Measurements from ENCODE around the gene ZFP1. TPM values are rescaled to one million over a fixed set of nuclear protein-coding genes. Genes with fewer than 3 reads are reported as not detected.
"Not testable (repeated sequence)": the region's sequence is repeated elsewhere in the genome, so short reads cannot be mapped to it uniquely, and the experiment has no call there.

ZFP1 gene
- total and polyA plus RNA-seq, 2 experiments from 2014 or later: 4.8 to 12.5 TPM

DNA sequence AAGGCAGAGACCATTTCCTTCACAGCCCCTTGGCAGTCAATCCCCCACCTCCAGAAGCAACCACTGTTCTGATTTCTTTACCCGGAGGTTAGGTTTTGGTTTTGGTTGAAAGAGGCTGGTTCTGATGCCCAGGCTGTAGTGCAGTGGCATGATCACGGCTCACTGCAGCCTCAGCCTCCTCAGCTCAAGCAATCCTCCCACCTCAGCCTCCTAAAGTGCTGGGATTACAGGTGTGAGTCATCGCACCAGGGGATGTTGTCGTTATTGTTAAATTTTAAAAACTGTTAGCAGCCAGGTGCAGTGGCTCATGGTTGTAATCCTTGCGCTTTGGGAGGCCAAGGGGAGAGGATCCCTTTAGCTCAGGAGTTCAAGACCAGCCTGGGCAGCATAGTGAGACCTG lies 61.6 kb downstream of the ZFP1 start:
- Histone ChIP-seq H3K4me3 (no peak overlapping the region), H2AFZ (no peak overlapping the region), H3K9me2 (ENCODE audit: insufficient read depth) (no peaks in the 10 kb centered on the region), H3K4me1 (ENCODE audit: insufficient read depth) (no peaks in the 10 kb centered on the region), H4K20me1 (replicated peaks; ENCODE audit: insufficient read depth) (0 out of 2 replicates have a peak, but pooled peaks cover 3% of the 10 kb centered on the region), H3K27ac (ENCODE audit: low read depth) (no peak overlapping the region), H3K36me3 (ENCODE audit: insufficient read depth) (no peaks in the 10 kb centered on the region), H3K27me3 (ENCODE audit: insufficient read depth) (no peaks in the 10 kb centered on the region), H3K79me2 (replicated peaks; ENCODE audit: insufficient read depth) (no peaks in the 10 kb centered on the region), H3F3A (replicated peaks; ENCODE audit: low read depth) (no peaks in the 10 kb centered on the region), H3K4me2 (no peak overlapping the region)
- Mint-ChIP-seq H3K9me3 (no peaks in the 10 kb centered on the region), H3K36me3 (ENCODE audit: low read depth) (no peaks in the 10 kb centered on the region), H3K4me1 (peaks cover 5% of the 10 kb centered on the region; the same call in 1 of the 3 replicates), H3K4me3 (no peak overlapping the region), H3K27me3 (ENCODE audit: insufficient read depth, low read depth, poor library complexity) (peaks cover 2% of the 10 kb centered on the region), H3K27ac (no peak overlapping the region)
- DNase-seq (ENCODE audit: low spot score) (no peak), ATAC-seq (no peak)
- TF ChIP-seq NANOG (IDR thresholded peaks at IDR 0.05; ENCODE audit: borderline replicate concordance): no peak
- TF ChIP-seq, protein P1, sequence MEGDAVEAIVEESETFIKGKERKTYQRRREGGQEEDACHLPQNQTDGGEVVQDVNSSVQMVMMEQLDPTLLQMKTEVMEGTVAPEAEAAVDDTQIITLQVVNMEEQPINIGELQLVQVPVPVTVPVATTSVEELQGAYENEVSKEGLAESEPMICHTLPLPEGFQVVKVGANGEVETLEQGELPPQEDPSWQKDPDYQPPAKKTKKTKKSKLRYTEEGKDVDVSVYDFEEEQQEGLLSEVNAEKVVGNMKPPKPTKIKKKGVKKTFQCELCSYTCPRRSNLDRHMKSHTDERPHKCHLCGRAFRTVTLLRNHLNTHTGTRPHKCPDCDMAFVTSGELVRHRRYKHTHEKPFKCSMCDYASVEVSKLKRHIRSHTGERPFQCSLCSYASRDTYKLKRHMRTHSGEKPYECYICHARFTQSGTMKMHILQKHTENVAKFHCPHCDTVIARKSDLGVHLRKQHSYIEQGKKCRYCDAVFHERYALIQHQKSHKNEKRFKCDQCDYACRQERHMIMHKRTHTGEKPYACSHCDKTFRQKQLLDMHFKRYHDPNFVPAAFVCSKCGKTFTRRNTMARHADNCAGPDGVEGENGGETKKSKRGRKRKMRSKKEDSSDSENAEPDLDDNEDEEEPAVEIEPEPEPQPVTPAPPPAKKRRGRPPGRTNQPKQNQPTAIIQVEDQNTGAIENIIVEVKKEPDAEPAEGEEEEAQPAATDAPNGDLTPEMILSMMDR (conservative IDR thresholded peaks at IDR 0.05; ENCODE audit: low read depth in 2 of 2): no peak
- TF ChIP-seq, protein P2, sequence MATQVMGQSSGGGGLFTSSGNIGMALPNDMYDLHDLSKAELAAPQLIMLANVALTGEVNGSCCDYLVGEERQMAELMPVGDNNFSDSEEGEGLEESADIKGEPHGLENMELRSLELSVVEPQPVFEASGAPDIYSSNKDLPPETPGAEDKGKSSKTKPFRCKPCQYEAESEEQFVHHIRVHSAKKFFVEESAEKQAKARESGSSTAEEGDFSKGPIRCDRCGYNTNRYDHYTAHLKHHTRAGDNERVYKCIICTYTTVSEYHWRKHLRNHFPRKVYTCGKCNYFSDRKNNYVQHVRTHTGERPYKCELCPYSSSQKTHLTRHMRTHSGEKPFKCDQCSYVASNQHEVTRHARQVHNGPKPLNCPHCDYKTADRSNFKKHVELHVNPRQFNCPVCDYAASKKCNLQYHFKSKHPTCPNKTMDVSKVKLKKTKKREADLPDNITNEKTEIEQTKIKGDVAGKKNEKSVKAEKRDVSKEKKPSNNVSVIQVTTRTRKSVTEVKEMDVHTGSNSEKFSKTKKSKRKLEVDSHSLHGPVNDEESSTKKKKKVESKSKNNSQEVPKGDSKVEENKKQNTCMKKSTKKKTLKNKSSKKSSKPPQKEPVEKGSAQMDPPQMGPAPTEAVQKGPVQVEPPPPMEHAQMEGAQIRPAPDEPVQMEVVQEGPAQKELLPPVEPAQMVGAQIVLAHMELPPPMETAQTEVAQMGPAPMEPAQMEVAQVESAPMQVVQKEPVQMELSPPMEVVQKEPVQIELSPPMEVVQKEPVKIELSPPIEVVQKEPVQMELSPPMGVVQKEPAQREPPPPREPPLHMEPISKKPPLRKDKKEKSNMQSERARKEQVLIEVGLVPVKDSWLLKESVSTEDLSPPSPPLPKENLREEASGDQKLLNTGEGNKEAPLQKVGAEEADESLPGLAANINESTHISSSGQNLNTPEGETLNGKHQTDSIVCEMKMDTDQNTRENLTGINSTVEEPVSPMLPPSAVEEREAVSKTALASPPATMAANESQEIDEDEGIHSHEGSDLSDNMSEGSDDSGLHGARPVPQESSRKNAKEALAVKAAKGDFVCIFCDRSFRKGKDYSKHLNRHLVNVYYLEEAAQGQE (IDR thresholded peaks at IDR 0.05; ENCODE audit: unreplicated experiment): no peak
- TF ChIP-seq, protein P3, sequence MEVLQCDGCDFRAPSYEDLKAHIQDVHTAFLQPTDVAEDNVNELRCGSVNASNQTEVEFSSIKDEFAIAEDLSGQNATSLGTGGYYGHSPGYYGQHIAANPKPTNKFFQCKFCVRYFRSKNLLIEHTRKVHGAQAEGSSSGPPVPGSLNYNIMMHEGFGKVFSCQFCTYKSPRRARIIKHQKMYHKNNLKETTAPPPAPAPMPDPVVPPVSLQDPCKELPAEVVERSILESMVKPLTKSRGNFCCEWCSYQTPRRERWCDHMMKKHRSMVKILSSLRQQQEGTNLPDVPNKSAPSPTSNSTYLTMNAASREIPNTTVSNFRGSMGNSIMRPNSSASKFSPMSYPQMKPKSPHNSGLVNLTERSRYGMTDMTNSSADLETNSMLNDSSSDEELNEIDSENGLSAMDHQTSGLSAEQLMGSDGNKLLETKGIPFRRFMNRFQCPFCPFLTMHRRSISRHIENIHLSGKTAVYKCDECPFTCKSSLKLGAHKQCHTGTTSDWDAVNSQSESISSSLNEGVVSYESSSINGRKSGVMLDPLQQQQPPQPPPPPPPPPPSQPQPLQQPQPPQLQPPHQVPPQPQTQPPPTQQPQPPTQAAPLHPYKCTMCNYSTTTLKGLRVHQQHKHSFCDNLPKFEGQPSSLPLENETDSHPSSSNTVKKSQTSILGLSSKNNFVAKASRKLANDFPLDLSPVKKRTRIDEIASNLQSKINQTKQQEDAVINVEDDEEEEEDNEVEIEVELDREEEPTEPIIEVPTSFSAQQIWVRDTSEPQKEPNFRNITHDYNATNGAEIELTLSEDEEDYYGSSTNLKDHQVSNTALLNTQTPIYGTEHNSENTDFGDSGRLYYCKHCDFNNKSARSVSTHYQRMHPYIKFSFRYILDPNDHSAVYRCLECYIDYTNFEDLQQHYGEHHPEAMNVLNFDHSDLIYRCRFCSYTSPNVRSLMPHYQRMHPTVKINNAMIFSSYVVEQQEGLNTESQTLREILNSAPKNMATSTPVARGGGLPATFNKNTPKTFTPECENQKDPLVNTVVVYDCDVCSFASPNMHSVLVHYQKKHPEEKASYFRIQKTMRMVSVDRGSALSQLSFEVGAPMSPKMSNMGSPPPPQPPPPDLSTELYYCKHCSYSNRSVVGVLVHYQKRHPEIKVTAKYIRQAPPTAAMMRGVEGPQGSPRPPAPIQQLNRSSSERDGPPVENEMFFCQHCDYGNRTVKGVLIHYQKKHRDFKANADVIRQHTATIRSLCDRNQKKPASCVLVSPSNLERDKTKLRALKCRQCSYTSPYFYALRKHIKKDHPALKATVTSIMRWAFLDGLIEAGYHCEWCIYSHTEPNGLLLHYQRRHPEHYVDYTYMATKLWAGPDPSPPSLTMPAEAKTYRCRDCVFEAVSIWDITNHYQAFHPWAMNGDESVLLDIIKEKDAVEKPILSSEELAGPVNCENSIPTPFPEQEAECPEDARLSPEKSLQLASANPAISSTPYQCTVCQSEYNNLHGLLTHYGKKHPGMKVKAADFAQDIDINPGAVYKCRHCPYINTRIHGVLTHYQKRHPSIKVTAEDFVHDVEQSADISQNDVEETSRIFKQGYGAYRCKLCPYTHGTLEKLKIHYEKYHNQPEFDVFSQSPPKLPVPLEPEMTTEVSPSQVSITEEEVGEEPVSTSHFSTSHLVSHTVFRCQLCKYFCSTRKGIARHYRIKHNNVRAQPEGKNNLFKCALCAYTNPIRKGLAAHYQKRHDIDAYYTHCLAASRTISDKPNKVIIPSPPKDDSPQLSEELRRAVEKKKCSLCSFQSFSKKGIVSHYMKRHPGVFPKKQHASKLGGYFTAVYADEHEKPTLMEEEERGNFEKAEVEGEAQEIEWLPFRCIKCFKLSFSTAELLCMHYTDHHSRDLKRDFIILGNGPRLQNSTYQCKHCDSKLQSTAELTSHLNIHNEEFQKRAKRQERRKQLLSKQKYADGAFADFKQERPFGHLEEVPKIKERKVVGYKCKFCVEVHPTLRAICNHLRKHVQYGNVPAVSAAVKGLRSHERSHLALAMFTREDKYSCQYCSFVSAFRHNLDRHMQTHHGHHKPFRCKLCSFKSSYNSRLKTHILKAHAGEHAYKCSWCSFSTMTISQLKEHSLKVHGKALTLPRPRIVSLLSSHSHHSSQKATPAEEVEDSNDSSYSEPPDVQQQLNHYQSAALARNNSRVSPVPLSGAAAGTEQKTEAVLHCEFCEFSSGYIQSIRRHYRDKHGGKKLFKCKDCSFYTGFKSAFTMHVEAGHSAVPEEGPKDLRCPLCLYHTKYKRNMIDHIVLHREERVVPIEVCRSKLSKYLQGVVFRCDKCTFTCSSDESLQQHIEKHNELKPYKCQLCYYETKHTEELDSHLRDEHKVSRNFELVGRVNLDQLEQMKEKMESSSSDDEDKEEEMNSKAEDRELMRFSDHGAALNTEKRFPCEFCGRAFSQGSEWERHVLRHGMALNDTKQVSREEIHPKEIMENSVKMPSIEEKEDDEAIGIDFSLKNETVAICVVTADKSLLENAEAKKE (CRISPR knock-in tag; IDR thresholded peaks at IDR 0.05): no peak
- TF ChIP-seq STAT1 (IDR thresholded peaks at IDR 0.05; ENCODE audit: unreplicated experiment): no peak

DNA sequence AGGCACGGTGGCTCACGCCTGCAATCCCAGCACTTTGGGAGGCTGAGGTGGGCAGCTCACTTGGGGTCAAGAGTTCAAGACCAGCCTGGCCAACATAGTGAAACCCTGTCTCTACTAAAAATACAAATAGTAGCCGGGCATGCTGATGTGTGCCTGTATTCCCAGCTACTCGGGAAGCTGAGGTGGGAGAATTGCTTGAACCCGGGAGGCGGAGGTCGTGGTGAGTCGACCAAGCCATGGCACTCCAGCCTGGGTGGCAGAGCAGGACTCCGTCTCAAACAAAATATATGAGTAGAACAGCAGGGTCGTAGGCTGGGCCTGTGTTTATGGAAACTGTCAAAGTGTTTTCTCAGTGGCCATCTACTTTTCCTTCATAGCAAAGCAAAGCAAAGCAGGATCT lies 63.0 kb downstream of the ZFP1 start:
- not testable (repeated sequence) for H4K20me1 ChIP-seq (replicated peaks; ENCODE audit: insufficient read depth); H3K27ac Mint-ChIP-seq; H3K36me3 ChIP-seq (ENCODE audit: insufficient read depth); H2AFZ ChIP-seq; H3K9me3 Mint-ChIP-seq; H3K9me2 ChIP-seq (ENCODE audit: insufficient read depth); H3K36me3 Mint-ChIP-seq (ENCODE audit: low read depth); ATAC-seq; DNase-seq (ENCODE audit: low spot score); H3K4me2 ChIP-seq; H3K4me3 ChIP-seq; H3K27me3 Mint-ChIP-seq (ENCODE audit: insufficient read depth, low read depth, poor library complexity); H3K4me3 Mint-ChIP-seq; H3K79me2 ChIP-seq (replicated peaks; ENCODE audit: insufficient read depth); H3K4me1 Mint-ChIP-seq; H3K27ac ChIP-seq (ENCODE audit: low read depth); H3K4me1 ChIP-seq (ENCODE audit: insufficient read depth); H3F3A ChIP-seq (replicated peaks; ENCODE audit: low read depth); H3K27me3 ChIP-seq (ENCODE audit: insufficient read depth)
